ENCODE results near the gene PIBF1. TPM values are rescaled to one million over a fixed set of nuclear protein-coding genes. Genes with fewer than 3 reads are reported as not detected.

The PIBF1 gene
- polyA plus RNA-seq, 3 donors, result 3.3 to 8.0 (median 4.7) TPM

DNA sequence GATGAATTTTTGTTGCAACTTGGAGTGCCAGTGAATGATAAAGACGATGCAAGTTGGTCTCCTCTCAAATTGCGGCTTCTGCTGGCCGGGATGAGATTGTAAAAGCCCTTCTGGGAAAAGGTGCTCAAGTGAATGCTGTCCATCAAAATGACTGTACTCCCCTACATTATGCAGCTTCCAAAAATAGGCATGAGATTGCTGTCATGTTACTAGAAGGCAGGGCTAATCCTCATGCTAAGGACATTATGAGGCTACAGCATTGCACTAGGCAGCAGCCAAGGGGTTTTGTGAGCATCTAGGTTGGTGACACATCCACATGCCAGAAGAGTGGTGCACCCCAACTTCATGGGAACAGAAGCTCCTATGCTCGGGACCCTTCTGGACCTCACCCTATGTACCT, 254.6 kb downstream of the PIBF1 start:
- H2AFZ ChIP-seq (ENCODE audit: insufficient read depth, low read depth, low read length, poor library complexity, severe bottlenecking), result no peak overlapping the region
- H3K4me3 Mint-ChIP-seq, result no peak overlapping the region
- no peaks in the 10 kb centered on the region for H3K27me3 ChIP-seq (ENCODE audit: control insufficient read depth in 2 of 2, insufficient read depth in 2 of 2, low read length in 2 of 2)
- intact Hi-C loops (cut with micrococcal nuclease), result no loop called here
- no peak overlapping the region for H3K9ac ChIP-seq (ENCODE audit: insufficient read depth, low read length, poor library complexity, severe bottlenecking)
- H3K4me3 ChIP-seq (replicated peaks in 1 of 3; ENCODE audit: low read depth in 2 of 3, low read length in 3 of 3), result no peak overlapping the region
- H3K9me3 Mint-ChIP-seq, result peaks cover 0 to 1% (median 0%) of the 10 kb centered on the region in 7 donors
- H3K27ac Mint-ChIP-seq, result no peak overlapping the region
- no CpG with 5 or more reads among the region's 4 CpGs for WGBS (ENCODE audit: insufficient coverage)
- TF ChIP-seq, protein P1, sequence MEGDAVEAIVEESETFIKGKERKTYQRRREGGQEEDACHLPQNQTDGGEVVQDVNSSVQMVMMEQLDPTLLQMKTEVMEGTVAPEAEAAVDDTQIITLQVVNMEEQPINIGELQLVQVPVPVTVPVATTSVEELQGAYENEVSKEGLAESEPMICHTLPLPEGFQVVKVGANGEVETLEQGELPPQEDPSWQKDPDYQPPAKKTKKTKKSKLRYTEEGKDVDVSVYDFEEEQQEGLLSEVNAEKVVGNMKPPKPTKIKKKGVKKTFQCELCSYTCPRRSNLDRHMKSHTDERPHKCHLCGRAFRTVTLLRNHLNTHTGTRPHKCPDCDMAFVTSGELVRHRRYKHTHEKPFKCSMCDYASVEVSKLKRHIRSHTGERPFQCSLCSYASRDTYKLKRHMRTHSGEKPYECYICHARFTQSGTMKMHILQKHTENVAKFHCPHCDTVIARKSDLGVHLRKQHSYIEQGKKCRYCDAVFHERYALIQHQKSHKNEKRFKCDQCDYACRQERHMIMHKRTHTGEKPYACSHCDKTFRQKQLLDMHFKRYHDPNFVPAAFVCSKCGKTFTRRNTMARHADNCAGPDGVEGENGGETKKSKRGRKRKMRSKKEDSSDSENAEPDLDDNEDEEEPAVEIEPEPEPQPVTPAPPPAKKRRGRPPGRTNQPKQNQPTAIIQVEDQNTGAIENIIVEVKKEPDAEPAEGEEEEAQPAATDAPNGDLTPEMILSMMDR (IDR thresholded peaks at IDR 0.05), result no peak
- no peak overlapping the region for H3K4me2 ChIP-seq (replicated peaks; ENCODE audit: extremely low read depth, low read length, poor library complexity, severe bottlenecking)
- no peaks in the 10 kb centered on the region for H3K36me3 ChIP-seq (replicated peaks in 1 of 2; ENCODE audit: control insufficient read depth in 1 of 2, insufficient read depth in 2 of 2, low read length in 2 of 2)
- H3K27me3 Mint-ChIP-seq (ENCODE audit: low read depth in 3 of 3), result peaks cover 0 to 1% (median 0%) of the 10 kb centered on the region in 3 donors
- peaks cover 17% of the 10 kb centered on the region for H3K4me1 Mint-ChIP-seq
- H3K79me2 ChIP-seq (ENCODE audit: insufficient read depth, low read length), result no peaks in the 10 kb centered on the region
- H3K36me3 Mint-ChIP-seq, result no peaks in the 10 kb centered on the region
- no peak for DNase-seq
- H4K20me1 ChIP-seq (ENCODE audit: insufficient read depth, low read length), result no peaks in the 10 kb centered on the region
- H3K27ac ChIP-seq (ENCODE audit: low read depth in 1 of 2, low read length in 2 of 2), result no peak overlapping the region
- peaks cover 5 to 6% of the 10 kb centered on the region in 2 donors for H3K4me1 ChIP-seq (ENCODE audit: control insufficient read depth in 1 of 2, insufficient read depth in 2 of 2, low read length in 2 of 2)
- no peaks in the 10 kb centered on the region for H3K9me3 ChIP-seq (replicated peaks in 1 of 2; ENCODE audit: control insufficient read depth in 1 of 2, insufficient read depth in 1 of 2, low read length in 2 of 2)

DNA sequence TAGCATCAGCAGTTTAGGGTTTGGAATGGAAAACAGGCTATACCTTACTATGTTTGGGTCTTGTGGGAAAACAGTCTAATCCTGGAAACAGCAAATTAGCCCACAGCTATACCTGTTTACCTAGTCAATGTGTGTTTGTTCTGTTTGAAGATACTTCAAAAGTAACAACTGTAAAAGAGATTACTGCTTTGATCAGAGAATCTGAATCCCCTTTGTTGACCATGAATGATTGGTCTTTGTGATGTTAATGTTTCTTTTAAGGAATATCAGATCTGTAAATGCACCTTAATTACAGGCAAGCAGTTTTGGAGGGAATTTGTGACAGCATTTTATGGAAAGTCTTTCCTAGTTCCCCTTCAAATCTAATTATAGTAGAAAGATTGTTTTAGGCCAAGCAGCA, 256.1 kb downstream of the PIBF1 start:
- TF ChIP-seq, protein P1 (IDR thresholded peaks at IDR 0.05), result no peak
- H3K4me1 ChIP-seq (ENCODE audit: control insufficient read depth in 1 of 2, insufficient read depth in 2 of 2, low read length in 2 of 2), result peaks cover 5 to 6% of the 10 kb centered on the region in 2 donors
- H3K27ac ChIP-seq (ENCODE audit: low read depth in 1 of 2, low read length in 2 of 2), result no peak overlapping the region
- no peak overlapping the region for H3K9ac ChIP-seq (ENCODE audit: insufficient read depth, low read length, poor library complexity, severe bottlenecking)
- H3K4me1 Mint-ChIP-seq, result peaks cover 17% of the 10 kb centered on the region
- no peaks in the 10 kb centered on the region for H3K9me3 ChIP-seq (replicated peaks in 1 of 2; ENCODE audit: control insufficient read depth in 1 of 2, insufficient read depth in 1 of 2, low read length in 2 of 2)
- H3K27me3 Mint-ChIP-seq (ENCODE audit: low read depth in 3 of 3), result peaks cover 0 to 1% (median 0%) of the 10 kb centered on the region in 3 donors
- intact Hi-C loops (cut with micrococcal nuclease), result no loop called here
- H2AFZ ChIP-seq (ENCODE audit: insufficient read depth, low read depth, low read length, poor library complexity, severe bottlenecking), result no peak overlapping the region
- no peaks in the 10 kb centered on the region for H3K36me3 Mint-ChIP-seq
- H3K79me2 ChIP-seq (ENCODE audit: insufficient read depth, low read length), result no peaks in the 10 kb centered on the region
- DNase-seq, result no peak
- no peak overlapping the region for H3K4me3 ChIP-seq (replicated peaks in 1 of 3; ENCODE audit: low read depth in 2 of 3, low read length in 3 of 3)
- H4K20me1 ChIP-seq (ENCODE audit: insufficient read depth, low read length), result no peaks in the 10 kb centered on the region
- H3K27me3 ChIP-seq (ENCODE audit: control insufficient read depth in 2 of 2, insufficient read depth in 2 of 2, low read length in 2 of 2), result no peaks in the 10 kb centered on the region
- H3K9me3 Mint-ChIP-seq, result peaks cover 0 to 3% (median 0%) of the 10 kb centered on the region in 7 donors
- H3K4me2 ChIP-seq (replicated peaks; ENCODE audit: extremely low read depth, low read length, poor library complexity, severe bottlenecking), result no peak overlapping the region
- H3K27ac Mint-ChIP-seq, result no peak overlapping the region
- H3K4me3 Mint-ChIP-seq, result no peak overlapping the region
- no peaks in the 10 kb centered on the region for H3K36me3 ChIP-seq (replicated peaks in 1 of 2; ENCODE audit: control insufficient read depth in 1 of 2, insufficient read depth in 2 of 2, low read length in 2 of 2)

Measured in CD14-positive monocyte (primary cell).